T-helper 22 cell (primary cell): ENCODE results near the gene CD320.
"Not testable (repeated sequence)": the region's sequence is repeated elsewhere in the genome, so short reads cannot be mapped to it uniquely, and the experiment has no call there.

ENCODE experiments used
- DNase-seq: peaks from one replicate; pipeline ENCODE4 v3.0.0-alpha.2; 2020; ENCODE audit warnings: low read depth

Gene CD320

DNA sequence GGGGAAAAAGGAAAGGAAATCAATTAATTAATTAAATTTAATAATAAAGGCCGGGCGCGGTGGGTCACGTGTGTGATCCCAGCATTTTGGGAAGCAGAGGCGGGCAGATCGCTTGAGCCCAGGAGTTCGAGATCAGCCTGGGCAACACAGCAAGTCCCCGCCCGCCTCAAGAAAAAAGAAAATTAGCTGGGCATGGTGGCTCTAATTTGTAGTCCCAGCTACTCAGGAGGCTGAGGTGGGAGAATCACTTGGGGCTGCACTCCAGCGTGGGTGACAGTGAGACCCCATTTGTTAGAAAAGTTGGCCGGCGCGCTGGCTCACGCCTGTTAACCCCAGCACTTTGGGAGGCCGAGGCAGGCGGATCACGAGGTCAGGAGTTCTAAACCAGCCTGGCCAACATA is 733 bp upstream of the CD320 start:
- DNase-seq = no peak

GRCh38 chr19:8307400-8307964 is 676 bp downstream of the CD320 start:
- DNase-seq = no peak

DNA sequence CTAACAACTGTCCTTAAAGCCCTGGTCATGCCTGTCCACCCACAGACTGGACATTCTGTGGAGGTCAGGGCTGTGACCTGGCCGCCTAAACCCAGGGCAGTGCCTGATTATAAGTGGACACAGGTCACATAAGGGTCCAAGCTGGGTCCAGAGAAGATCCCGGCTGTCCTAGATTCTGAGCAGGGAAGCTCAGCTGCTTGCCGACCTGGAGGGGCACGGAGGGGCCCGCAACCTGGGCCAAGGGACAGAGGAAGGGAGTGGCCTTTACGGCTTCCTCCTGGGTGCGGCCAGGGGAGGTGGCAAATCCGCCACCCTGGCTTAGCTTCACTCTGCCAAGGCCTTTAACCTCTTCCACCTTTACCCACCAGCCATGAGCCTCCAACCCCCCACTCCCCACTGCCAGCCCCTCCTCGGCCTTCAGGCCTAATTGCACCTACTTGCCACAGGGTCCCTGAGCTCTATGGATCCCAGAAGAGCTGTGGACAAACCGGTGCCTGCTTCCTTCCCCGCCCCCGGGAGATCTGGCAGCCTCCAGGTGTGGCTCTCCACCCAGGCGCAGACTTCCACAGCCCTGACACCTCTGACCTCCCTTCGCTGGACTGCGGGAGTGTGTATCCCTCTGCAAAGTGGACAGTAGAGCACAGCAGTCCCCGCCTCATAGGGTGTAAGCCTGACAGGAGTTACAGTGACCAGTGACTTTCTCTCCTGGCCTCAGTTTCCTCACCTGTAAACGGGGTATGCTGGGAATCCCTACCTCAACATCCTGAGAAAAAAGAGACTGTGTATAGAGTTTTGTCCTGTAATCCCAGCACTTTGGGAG is 1.7 kb downstream of the CD320 start:
- DNase-seq = no peak

DNA sequence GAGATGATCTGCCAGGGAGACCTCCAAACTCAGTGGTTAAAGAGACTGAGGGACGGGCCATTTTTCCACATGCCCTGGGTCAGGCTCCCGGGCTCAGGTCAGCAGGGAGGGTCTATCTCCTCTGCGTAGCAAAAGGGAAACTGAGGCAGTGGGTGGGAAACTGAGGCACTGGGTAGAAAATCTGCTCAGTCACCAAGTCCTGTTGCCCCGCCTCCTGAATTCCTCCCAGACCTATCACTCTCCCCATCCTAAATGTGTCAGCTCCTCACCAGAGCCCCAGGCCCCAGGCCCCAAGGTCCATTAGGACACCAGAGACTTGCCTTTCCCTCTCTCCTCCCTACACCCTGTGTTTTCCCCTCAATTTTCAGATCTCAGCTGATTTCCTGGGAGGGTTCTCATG is 2.4 kb downstream of the CD320 start:
- no peak for DNase-seq

GRCh38 chr19:8304841-8305621 is 3.1 kb downstream of the CD320 start:
- no peak for DNase-seq

DNA sequence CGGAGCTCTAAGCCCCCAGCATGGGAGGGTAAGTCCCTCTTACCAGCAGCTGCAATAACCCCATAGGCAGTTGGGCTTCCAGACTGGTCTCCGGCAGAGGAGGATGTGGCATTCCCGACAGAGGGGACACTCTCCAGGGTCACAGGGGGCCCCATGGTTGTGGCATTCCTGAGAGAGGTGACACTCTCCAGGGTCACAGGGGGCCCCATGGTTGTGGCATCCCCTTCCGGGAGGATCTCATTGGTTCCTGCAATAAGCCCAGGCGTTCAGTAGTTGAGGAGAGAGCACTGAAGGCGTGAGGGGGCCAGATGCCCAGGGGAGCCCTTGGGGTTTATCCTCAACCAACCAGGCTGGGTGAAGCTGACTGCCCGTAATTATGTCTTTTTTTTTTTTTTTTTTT is 5.4 kb downstream of the CD320 start:
- no peak for DNase-seq

DNA sequence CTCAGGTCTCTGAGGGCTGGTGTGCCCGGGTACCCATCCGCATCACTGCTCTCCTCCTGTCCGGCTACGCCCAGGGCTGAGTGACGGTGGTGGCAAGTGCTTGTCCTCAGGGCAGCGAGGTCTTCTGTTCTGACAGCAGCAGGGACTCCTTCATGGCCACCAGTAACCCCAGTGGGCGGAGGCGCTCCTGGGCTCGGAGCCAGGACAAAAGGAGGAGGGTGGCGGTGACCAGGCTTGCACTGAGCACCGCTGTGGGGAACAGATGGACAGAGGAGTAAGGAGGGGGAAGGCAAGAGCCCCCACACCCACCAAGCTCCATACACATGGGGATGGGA is 5.8 kb downstream of the CD320 start:
- DNase-seq = no peak

DNA sequence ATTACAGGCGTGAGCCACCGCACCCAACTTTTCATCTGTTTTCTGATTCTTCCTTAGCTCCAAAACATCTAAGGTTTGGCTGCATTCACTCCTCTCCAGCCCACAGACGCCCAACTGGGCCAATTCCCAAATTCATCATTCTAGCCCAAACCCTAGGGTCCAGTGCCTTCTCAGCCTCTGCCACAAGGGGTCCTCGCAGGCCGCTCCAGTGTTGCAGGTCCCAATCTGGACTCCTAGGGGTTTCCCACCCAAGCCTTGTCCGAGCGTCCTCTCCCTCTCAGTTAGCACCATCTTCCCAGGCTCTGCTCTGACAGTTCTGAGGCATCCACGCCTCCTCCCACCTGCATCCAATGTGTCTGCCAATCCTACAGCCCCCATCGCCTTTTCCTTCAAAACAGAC is 16.8 kb downstream of the CD320 start:
- not testable (repeated sequence) for DNase-seq

- DNase-seq = not testable (repeated sequence)
Measured at GRCh38 chr19:8276508-8276907, 31.6 kb downstream of the CD320 start.

DNA sequence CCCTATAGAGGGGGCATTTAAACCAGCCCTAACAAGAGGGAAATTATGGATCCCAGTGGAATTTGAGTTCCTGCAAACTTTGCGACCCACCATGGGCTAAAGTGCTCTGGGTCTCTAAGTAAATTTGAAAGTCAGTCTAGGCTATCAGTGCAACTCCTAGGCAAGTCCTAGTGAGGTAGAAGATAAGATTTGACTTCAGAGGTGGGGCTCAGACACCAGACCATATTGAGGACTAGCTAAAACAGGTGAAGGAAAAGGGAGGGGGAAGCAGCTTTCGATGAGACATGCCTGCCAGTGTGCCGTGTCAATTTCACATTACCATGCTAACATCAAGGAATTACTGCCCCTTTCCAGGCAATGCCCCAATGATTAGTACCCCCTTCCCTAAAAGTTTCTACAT is 38.4 kb downstream of the CD320 start:
- DNase-seq = no peak

- DNase-seq = no peak
Measured at GRCh38 chr19:8265872-8266271, 42.3 kb downstream of the CD320 start.

- DNase-seq = not testable (repeated sequence)
Measured at GRCh38 chr19:8264248-8264647, 43.9 kb downstream of the CD320 start.

DNA sequence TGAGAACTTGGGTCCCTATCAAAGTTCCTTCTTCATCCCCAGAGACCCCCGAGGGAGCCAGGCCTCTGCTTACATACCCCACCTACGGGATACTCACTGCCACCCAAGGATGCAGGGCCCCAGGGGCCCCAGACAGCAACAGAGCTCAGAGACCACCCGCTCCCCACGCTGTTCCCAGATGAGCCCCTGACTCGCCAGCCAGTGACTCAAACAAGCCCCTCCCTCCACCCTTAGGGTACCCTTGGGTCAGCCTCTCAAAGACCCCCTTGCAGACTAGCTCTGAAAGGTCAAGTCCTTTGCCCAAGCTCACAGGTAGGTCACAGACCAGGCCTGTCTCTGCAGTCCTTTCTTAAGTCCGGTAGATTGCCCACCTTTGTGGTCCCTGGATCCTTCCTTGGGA is 45.7 kb downstream of the CD320 start:
- DNase-seq = no peak

DNA sequence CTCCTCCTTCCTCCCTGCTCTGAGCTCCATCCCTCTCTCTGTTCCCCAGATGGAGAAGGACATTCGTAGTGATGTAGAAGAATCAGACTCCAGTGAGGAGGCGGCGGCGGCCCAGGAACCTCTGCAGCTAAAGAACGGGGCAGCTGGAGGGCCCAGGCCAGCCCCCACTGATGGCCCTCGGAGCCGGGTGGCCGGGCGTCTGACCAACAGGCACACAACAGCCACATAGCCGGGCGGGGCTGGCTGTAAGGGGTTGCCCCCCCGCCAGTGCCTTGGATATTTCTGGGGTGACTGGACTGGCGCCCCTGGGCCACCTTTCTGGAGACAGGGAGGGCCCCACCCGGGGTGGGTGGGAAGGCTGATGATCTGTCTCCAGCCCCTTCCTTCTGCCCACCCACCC is 46.3 kb downstream of the CD320 start:
- no peak for DNase-seq

DNA sequence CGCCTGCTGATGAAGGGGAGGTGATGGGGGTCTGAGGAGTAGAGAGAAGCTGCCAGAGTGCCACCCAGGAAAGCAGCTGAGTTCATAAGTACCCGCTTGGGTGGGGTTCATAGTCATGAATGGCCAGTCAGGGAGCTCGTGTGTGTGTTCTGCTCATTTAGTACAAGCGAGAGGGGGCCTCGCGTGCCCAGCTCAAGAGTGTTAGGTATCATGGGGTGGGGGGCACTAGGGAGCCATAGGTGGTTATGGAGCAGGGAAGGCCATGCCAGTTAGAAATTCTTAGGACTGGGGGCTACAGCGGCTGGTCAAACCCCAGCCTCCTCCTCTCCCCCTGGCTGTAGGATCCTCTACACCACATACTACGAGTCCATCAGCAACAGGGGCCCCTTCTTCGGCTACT is 46.8 kb downstream of the CD320 start:
- no peak for DNase-seq

DNA sequence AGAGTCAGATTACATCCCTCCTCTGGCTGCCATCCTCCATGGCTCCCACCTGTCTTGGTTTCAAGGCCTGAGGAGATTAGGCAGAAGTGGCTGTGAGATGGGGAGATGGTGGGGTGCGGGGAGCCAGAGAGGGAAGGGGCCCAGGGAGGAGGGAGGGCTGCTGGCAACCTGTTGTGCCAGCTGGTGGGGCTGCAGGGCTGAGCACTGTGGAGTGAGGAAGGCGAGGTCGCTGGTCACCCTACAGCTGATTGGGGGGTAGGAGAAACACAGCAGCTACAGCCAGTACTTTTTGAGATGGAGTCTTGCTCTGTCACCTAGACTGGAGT is 48.3 kb downstream of the CD320 start:
- no peak for DNase-seq

DNA sequence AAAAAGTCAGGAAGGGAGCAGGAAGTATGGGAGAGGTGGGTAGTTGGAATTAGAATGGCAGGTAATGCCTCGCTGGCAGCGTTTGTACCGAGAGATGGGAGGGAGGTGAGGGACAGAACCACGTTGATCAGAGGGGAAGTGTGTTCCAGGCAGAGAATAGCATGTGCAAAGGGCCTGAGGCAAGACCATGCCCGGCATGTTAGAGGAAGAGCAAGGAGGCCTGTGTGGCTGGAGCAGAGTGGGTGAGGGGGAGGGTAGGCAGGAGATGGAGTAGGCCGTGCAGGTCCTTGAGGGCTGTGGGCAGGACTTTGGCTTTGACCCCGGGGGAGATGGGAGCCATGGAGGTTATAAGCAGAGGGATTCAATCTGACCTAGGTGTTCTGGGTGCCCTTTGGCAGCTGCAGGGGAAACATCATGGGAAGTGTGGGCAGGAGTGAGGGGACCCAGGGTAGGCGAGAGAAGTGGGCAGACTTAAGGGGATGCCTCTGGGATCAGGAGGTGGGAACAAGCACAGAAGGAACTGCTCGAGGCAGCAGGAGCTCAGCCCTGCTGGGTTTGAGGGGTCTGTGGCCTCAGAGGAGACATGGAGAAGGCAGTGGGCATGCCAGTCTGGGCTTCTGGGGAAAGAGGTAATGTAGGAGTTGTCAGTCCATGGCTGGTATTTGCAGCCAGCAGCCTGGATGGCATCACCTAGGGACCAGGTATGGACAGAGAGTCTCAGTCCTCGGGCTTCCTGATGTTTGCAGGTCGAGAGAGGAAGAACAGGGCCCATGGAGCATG is 48.8 kb downstream of the CD320 start:
- no peak for DNase-seq

- no peak for DNase-seq
Measured at GRCh38 chr19:8257052-8257443, 51.1 kb downstream of the CD320 start.

- DNase-seq = no peak
Measured at GRCh38 chr19:8256276-8257051, 51.7 kb downstream of the CD320 start.

DNA sequence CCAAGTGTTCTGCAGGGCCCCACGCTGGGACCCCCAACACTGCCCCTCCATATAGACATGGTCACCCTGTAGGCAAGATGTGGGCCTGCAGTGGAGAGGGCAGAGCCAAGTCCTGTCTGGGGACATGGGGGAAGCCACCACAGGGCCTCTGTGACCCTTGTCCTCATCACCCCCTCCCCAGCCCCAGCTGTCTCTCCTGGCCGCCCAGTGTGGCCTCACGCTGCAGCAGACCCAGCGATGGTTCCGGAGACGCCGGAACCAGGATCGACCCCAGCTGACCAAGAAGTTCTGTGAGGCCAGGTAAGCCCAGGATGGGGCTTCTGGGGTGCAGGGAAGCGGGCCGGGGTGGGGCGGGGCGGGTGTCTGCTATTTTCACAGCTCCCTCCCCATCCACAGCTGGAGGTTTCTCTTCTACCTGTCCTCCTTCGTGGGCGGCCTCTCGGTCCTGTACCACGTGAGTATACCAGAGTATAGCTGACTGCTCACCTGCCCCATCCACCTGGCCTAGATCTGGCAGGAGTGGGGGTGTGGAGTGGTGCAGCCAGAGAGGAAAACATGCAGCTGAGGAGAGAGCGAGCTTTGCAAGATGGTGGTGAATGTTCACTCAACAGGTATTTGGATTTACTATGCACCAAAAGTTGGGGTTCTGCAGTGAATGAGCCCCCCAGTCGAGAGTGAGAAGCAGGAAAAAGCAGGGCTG is 52.6 kb downstream of the CD320 start:
- DNase-seq = no peak

DNA sequence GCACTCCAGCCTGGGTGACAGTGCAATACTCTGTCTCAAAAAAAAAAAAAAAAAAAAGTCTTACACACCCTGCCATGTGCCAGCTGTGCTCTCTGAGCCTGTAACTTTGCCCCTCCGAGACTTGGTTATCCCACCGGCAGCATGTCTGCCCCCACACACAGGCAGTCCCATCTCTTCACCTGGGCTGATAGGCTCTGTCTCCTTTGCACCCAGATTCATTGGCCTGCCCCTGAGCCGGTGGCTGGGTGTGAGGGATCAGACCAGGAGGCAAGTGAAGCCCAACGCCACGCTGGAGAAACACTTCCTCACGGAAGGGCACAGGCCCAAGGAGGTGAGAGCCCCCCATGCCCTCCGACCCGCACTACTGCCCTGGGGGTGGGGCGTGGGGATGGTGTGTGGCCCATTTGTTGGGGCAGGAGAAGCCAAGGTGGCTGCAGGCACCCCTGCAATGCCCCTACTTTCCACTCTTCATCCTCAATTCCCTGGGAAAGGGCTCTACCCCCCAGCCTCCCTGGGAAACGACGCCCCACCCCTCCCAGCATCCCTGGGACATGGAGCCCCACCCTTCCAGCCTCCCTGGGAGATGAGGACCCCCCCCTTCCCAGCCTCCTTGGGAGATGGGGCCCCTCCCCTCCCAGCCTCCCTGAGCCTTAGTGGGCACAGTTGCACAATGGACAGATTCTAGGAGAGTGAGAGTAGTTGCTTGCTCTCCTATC is 53.7 kb downstream of the CD320 start:
- DNase-seq = no peak
